ENCODE measurements around the gene FRS3.
A peak's percentile ranks its signal among the peaks of the same experiment; 100 is the strongest.

The FRS3 gene

DNA sequence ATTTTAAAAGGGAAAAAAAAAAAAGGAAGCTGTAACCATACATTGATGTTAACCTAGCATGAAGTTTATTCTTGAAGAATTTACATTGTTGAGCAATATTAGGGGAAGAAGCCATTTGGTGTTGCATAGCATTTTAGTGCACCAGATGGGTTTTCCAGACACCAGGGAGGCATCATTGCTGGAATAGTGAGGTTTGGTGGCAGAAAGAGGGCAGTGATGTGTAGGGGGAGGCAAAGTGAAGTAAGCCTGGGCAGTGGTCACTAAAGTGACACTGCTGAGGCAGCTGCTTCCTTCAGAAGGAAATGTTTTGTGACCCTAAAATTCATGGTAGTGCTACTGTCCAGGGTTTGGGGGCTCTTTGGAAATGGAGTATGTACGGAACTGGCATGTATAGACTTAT lies 10.3 kb upstream of the FRS3 start:
- no peak for DNase-seq

DNA sequence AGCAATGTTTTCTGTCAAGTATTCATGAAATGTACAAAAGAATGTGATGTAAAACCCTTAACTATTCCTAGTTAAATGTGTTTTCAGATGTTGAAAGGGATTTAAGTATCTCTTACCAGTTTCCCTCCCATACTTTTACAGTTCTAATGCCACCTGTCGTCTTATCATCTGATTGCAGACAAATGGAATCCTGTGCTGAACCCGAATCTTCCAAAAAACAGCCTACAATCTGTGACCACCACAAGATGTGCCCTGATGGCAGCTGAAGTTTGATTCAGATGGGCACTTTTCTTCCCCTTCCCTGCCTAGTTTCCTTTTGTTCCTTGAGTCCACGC lies 9.7 kb upstream of the FRS3 start:
- no peak for DNase-seq

DNA sequence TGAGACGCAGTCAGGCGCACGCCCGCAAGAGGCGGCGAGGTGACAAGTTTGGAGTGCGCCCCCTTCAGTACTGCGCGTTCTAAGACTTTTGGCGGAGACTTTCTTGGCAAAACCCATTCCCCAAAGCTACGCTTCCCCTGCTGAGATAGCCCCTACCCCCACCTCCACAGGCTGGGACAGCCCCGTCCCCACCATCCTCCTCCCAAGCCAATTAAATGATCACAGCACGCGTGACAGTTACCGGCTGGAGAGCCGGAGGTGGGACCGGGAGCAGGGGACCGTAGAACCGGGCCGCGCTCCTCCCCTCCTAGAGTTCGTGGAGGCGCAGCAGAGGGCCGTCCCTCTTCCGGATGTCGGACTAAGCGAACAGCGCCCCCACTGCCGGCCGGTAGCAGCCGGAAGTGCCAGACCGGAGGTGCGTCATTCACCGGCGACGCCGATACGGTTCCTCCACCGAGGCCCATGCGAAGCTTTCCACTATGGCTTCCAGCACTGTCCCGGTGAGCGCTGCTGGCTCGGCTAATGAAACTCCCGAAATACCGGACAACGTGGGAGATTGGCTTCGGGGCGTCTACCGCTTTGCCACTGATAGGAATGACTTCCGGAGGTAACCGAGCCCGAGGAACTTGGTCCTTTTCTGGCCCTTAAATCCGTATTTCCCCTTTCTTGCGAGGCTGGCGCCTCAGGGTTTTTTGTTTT lies 7.7 kb upstream of the FRS3 start, which contains the start of gene TOMM6:
TSS of gene TOMM6 (plus strand) at position 476 of the 699 bp plus-strand sequence. CDS start at position 480, 4 bp downstream.
- DNase-seq: peak; percentile 43 to 96 (median 92)

DNA sequence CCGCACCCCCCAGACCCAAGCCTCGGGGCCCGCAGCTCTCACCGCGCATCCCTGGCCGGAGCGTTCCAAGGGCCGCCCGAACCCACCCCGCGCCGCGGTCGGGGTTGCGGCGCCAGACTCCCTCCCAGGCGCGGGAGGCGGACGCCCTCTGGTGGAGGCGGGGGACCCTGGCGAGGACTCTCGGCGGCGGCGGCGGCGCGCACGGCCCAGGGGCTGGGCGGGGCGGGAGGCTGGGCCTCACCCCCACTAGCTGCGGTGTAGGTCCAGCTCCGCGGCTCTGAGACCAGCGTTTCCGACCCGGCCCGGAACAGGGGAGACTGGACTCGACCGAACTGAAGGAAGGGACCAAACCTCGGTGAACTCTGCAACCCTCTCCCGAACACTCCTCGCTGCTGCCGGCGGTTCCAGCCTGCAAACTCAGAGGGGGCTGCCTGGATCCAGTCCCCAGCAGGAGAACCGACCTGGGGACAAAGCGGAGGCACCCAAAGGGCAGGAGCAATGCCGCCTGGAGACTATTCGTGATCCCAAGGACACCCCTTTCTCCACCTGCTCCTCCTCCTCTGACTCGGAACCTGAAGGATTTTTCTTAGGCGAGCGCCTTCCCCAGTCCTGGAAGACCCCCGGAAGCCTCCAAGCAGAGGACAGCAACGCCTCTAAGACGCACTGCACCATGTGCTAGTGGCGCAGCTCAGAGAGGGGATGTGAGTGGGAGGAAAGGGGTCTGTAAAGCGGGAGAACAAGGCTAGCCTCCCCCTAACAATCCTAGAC lies 6.9 kb upstream of the FRS3 start:
- peak; percentile 16 to 89 (median 82) for DNase-seq

DNA sequence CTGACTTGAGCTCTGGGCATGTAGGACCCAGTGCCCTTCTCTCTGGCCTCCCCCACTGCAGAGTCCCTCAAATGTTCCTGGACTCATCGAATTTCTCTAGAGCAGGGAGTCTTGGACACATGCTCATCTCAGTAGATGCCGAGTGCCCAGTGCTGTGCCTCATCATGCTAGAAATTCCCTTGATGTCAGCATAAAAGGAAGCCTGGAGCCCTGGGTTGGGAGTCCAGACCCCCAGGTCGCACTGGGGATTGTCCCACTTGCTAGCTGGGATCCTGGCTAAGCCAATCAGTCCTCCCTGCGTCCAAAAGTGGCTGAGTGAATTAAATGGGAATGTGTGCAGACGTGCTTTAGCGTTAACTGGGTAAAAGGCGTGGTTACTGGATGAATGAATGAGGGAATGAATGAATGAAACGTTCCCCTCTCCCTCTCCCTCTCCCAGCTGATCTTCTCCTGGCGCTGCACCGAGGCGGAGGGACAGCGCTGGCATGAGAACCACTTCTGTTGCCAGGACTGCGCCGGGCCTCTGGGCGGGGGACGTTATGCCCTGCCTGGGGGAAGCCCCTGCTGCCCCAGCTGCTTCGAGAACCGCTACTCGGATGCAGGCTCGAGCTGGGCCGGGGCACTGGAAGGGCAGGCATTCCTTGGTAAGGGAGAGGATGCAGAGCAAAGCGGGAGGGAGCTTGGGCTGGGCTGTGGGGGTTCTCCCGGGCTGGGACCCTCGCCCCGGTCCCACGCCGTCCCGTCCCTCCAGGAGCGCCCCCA lies 6.2 kb upstream of the FRS3 start:
- DNase-seq: peak in 6 of 14 donors; percentile 25 to 71 (median 52)

DNA sequence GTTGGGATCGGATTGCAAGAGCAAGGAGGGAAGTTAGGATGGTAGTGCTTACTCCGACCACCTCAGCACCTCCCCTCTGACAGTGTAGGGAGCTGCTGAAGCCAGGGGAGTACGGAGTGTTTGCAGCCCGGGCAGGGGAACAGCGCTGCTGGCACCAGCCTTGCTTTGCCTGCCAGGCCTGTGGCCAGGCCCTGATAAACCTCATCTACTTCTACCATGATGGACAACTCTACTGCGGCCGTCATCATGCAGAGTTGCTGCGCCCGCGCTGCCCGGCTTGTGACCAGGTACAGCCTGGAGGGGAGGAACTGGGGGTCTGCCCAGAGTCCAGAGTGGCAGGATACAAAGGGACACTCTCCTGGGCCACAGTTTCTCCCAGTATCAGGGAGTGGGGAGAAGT lies 5.6 kb upstream of the FRS3 start:
- no peak for DNase-seq

DNA sequence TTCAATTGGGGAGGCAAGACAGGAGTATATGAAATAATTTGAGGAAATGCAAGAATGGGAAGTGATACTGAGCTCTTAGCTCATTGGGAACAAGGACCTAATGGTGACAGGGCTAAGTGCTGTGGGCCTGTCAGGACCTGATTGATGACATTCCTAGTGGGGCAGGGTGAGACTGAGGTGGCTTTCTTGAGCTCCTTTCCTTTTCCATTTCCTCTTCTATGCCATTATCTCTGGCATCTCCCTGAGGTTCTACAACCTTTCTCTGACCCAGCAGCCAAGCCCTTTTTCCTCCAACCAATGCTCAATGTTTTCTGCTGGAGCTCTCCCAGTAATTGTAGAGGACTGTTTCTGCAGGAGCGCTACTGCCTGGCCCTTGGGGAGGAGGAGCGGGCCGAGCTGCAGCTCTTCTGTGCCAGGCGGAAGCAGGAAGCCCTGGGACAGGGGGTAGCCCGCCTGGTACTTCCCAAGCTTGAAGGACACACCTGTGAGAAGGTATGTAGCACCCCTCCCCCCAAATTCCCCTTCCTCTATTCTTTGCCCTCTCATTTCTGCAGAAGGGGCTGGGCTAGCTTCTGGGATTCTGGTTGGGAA lies 5.0 kb upstream of the FRS3 start:
- no peak for DNase-seq

DNA sequence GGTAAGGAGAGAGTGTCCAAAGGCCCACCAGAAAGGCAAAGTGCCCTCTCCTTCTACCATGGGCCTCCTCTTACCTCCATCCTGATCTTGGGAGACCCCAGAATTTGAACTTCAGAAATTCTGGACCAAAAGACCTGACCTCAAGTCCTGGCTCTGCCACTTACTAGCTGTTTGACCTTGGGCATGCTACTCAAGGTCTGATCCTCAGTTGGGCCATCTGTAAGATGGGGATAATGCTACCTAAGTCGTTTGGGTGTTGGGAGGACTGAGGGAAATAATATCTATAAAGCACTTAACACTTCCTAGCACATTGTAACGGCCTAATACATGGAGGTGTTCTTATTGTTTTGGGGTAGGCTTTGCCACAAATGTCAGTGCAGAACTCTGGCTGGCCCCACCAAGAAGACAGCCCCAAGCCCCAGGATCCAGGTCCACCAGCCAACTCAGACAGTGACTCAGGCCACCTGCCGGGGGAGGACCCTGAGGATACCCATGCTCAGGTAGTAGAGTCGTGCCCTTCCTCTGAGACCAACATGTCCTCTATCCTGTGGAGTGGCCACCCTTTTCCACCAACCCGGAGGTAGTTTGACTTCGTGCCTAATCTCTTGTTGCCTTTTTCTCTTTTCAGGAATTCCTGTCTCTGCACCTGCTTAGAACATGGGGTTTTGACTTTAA lies 3.5 kb upstream of the FRS3 start:
- DNase-seq: no peak

DNA sequence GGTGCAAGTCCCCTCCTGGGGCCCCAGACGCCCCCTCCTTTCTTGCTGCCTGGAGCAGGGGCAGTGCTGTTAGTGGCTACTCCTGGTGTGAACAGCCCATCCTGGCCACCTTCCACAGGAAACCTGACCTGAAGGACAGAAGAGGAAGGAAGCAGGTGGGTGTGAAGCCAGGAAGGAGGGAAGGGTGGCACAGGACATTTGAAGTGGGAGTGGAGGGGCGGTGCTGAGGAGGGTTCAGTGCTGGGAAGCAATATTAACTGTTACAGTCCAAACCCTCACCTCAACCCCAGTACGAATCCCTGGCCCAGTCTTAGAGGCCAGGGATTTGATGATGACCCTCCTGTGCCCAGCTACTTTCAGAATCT lies 1.6 kb upstream of the FRS3 start:
- DNase-seq: peak in 1 of 14 donors; percentile 29

DNA sequence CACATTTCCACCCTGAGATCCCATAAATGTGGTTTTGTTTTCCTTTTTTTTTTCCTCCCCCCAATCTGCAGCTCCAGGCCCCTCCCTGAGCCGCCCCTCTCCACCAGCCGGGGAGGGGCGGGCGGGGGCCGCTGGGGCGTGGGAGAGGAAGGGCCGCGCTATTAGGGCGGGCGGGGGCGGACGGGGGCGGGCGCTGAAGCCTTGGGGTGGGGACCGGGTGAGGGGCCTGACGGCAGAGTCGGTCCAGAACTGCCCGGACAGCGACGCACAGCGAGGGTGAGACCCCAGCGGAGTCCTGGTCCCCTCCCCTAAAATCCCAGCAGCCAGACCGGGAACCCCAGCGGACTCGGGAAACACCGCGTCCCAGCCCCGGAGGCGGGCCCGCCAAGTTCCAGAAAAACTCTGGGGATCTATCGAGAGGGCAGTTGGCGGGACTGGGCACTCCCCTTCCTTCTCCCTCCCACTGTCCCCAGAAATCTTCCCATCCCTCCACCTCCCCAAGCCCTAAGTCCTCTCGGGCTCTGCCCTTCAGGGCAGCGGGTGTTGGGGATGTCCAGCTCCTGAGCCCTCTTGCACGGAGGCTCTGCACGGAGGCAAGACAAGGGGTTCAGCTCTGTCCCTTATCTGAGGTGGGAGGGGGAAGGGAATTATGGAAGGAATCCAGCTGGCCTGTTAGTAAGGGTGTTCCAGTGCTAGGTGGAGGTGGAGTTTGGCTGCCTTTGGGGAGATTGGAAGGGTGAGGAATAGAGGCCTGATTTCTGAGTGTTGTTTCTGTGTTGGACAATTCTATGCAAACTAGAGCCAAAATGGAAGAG lies 1.1 kb upstream of the FRS3 start, which contains the start of gene PRICKLE4:
TSS of gene PRICKLE4 (plus strand) at position 232 of the 815 bp plus-strand sequence. CDS start 2,692 bp downstream, outside the sequence.
- peak in 5 of 14 donors; percentile 15 to 40 (median 33) for DNase-seq

DNA sequence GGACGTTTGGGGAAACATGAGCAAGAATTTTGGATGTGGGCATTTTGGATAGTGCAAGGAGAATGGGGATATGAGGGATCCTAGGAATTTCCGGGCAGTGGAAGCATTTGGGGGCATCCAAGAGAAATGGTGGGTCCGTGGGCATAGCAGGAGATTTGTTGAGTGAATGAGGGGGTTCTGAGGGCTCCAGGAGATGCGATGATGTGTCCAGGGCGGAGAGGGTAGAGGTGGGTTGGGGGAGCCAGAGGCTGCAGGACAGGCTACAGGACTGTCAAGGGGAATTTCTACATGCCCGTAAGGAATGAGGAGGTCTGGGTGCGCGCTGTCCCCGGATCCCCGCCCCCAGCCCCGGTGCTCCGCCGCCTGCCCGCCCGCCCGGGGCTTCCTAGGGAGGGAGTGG lies 364 bp downstream of the FRS3 start:
- no peak for DNase-seq

DNA sequence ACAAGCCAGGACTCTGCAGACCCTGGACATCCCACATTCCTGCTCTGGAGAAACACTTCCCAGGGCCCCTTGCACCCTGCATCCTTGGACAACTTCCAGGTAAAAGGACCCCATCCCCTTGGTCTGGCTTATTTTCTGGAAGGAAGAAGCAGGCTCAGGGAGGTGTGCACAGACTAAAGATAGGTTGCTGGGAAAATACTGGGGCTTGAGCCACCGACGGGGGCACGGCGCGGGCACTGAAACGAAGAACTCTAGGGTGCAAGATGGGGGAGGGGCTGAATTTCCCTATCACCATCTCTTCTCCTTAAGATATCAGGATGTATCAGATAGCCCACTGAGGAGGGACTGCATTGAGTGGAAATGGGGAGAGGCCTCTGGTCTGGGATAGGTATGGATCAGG lies 805 bp downstream of the FRS3 start:
- no peak for DNase-seq

DNA sequence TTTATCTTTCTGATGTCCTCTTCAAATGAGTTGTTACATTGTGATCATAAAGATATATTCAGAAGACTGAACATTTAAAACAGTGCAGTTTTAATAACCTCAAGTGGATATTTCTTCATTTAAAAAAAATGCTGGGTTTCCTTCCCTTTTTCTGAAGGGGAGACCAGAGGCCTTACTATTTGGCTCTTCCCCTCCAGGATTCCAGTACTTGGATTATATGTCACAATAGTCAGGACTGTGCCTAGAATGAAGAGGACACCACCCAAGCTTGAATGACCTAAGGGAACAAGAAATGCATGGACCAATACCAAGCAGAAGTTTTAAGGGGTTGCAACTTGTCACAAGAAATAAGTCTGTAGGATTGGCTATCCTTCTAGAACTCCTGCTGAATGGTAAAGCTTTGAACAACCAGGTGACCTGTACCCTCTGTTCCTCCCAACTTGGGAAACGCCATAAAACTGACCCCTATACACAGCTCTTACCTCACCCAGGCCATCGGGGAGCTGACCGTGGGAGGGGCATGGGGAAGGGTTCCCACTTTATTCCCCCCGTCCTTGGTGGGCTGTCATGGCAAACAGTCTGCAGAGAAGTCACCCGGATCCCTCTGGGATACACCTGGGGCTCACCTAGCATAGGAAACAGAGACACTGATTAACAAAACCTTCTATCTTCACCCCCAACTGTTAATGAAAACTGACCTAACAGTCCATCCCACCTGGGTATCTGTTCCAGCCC lies 2.0 kb downstream of the FRS3 start:
- DNase-seq: no peak

DNA sequence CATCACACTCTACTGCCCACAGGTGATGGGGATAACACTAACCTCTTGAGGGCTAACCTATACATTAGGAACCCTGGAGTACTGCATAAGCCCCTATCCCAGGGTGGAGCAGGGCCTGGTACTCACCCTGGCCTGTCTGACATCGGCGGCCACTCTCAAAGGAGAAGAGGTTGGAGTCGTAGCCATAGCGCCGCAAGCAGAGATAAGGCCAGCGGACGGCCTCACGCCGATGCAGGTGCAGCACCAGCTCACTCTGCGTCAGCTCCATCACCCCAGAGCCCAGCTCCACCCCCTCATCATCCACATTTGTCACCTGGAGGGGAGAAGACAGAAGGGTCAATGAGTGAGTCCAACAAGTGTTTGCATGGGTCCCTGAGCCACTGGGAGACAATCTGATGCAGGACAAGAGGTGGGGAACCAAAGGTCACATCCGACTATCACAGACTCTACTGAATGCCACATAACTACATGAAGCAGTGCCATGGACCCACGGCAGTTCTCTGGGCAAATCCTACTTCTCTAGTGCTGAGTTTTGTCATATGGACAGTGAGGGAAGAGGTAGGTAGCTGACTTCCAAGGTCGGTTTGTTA lies 4.3 kb downstream of the FRS3 start:
- DNase-seq: no peak

DNA sequence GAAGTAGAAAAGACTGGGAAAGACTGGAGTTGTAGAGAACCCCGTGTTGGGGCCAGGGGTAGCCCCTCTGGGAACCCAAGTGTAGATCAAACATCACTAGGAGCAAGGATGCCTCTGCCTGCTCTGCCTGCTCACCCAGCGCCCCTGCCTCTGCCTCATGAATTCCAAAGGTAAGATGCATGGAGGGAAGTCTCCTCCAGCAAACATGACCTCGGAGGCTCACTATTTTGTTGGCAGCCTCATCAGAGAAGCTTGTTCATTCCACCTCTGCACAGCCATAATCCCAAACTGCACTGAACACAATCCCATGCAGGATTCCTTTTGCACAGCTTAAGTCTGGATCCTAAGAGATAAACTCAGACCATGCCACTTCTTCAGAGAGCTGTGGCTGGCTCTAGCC lies 4.9 kb downstream of the FRS3 start:
- no peak for DNase-seq

DNA sequence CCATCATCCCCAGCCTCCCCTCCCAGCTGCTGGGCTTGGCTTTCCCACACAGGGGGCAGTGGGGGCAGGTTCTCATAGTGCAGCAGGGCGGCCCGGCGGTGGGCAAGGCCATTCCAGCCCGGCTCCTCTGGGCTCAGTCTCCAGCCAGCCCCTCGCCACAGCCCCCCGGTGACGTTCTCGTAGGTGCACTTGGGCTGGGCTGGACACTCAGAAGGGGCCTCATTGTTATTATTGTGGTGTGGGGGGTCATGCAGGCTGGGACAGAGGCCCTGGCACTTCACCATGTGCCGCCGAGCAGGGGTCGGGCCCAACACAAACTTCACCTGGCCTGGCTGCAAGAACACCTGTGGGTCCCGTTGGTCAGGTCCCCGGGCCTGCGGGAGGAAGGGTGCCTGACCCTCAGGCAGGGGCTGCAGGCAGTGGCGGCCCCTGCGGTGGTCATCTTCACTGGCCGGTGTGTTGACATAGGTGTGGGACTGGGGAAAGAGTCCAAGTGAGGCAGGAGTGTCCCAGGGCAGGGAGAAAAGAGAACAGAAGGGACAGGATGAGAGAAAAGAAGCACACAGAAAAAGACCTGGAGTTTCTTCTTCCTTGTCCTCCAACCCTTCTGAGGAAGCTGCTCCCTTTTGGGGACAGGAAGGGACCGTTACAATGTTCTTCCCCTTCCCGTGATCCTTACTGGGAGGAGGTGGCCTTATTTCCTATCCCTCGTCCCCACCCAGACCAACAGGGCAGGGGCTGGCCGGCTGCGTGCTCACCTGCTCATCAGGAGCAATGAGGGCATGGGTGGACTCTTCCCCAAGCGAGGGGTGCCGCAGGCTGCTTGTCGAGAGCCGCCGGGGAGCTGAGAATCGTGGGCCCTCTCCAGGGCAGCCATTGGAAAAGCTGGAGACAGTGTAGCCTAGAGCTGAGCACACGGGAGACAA lies 8.4 kb downstream of the FRS3 start:
- DNase-seq: no peak

DNA sequence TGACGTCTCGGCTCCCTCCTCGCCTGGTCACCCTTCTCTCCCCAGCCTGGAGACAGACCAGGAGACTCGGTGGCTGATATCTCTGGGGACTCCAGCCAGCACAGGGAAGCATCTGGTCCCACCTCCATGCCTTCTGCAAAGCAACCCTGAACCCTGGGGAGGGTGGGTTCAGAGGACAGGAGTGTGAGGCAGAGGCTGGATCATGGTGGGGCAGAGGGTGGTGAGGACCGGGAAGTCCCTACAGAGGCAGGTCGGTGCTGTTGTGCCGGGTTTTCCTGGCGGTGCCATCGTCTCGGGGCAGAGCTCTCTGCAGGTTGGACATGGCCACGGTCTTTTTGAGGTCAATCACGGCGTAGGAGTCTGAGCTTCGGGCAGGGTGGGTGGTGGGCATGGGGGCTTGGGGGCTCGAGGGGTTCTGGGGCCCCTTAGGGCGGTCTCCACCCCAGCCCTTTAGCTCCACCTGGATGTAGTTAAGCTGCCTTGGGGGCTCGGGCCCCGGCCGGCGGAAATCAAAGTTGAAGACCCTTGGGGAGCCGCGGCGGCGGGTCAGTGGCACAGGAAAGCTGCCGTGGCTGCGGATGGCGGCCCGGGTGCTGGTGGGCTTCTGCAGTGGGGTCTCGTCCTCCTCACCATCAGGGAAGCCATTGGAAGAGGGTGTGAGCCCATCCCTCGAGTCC lies 9.2 kb downstream of the FRS3 start:
- no peak for DNase-seq

DNA sequence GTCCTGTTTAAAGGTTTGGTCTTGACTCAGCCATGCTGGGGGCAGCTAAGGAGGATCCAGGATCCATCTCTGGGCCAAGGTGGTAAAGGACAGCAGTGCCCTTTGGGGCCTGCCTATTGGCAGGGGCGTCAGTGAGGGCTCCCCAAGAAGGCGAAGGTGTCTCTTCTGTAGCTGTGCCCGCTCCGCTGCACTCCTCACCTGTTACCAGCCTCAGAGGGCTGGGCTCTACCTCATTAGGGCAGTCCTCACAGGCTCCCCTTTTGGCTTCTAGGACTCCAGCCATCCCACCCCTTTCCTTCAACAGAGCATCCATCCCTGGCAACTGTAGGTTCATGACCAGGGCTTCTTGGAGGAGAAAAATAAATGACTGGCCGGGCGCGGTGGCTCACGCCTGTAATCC lies 10.3 kb downstream of the FRS3 start:
- no peak for DNase-seq

Data from C1 segment of cervical spinal cord (tissue), 14 donors.